SJSA1 (cell line): ENCODE results near the gene CSTF1. TPM values are rescaled to one million over a fixed set of nuclear protein-coding genes. Genes with fewer than 3 reads are reported as not detected.

Source experiments
- DNase-seq, 2 experiments: peaks; one replicate each; pipeline ENCODE4 v3.0.0-alpha.2; 2015 to 2020; ENCODE audit warnings: low spot score in 2 of 2, low read depth in 1 of 2
- H3K27ac ChIP-seq: fragments of 250-450 bp; sonication (Bioruptor Pico); 2 replicates; pipeline ENCODE4 v1.5.1; 2020; ENCODE audit warnings: mild to moderate bottlenecking, moderate library complexity
- H3K27me3 ChIP-seq: fragments of 250-450 bp; sonication (Bioruptor Pico); replicated peaks from 2 replicates; pipeline ENCODE4 v1.5.1; 2020; ENCODE audit warnings: mild to moderate bottlenecking, moderate library complexity
- H3K36me3 ChIP-seq: fragments of 250-450 bp; sonication (Bioruptor Pico); 2 replicates; pipeline ENCODE4 v1.5.1; 2020; ENCODE audit warnings: mild to moderate bottlenecking
- H3K4me1 ChIP-seq: fragments of 250-450 bp; sonication (Bioruptor Pico); replicated peaks from 2 replicates; pipeline ENCODE4 v1.6.1; 2021; ENCODE audit warnings: mild to moderate bottlenecking
- H3K4me3 ChIP-seq: fragments of 250-450 bp; sonication (Bioruptor Pico); 2 replicates; pipeline ENCODE4 v1.5.1; 2020; ENCODE audit warnings: mild to moderate bottlenecking
- H3K9me3 ChIP-seq: fragments of 250-450 bp; sonication (Bioruptor Pico); replicated peaks from 2 replicates; pipeline ENCODE4 v1.5.1; 2020; ENCODE audit warnings: mild to moderate bottlenecking
- total RNA-seq: library from RNA; depleted of rRNA; stranded (reverse); fragments of >200 nt; shearing (Covaris generic); gene quantifications from 2 replicates; pipeline ENCODE4 v1.2.3, GENCODE V29; 2014; rRNA removed

Gene CSTF1
- total RNA-seq, result 36.4 and 37.8 TPM in 2 replicates

- H3K4me1 ChIP-seq, result peaks cover 17% of the 10 kb centered on the region
- H3K9me3 ChIP-seq, result no peaks in the 10 kb centered on the region
- H3K27ac ChIP-seq, result peak within 1 kb of the TSS; percentile 93
- H3K4me3 ChIP-seq, result peak within 1 kb of the TSS; percentile 65
- DNase-seq, result peak; percentile 98 to 99
- no peaks in the 10 kb centered on the region for H3K27me3 ChIP-seq
- H3K36me3 ChIP-seq, result peaks cover 73% of the 10 kb centered on the region
Measured at GRCh38 chr20:56392132-56392880, at the start of gene CSTF1, which contains the start of gene AURKA. TSS of gene CSTF1 (plus strand) at chr20:56392645. CDS start at chr20:56395553, 2,908 bp downstream. TSS of gene AURKA (minus strand) at chr20:56392215. CDS start at chr20:56388197, 4,018 bp downstream.

- no peaks in the 10 kb centered on the region for H3K36me3 ChIP-seq
- H3K27ac ChIP-seq, result no peak overlapping the region
- no peak for DNase-seq
- H3K4me1 ChIP-seq, result no peaks in the 10 kb centered on the region
- no peaks in the 10 kb centered on the region for H3K9me3 ChIP-seq
- no peak overlapping the region for H3K4me3 ChIP-seq
- H3K27me3 ChIP-seq, result no peaks in the 10 kb centered on the region
Measured at GRCh38 chr20:56342783-56343182, 49.7 kb upstream of the CSTF1 start.

- DNase-seq, result peak in 1 of 2 experiments; percentile 50
- Histone ChIP-seq H3K27ac (no peak overlapping the region), H3K4me1 (no peaks in the 10 kb centered on the region), H3K9me3 (no peaks in the 10 kb centered on the region), H3K4me3 (no peak overlapping the region), H3K27me3 (no peaks in the 10 kb centered on the region), H3K36me3 (no peaks in the 10 kb centered on the region)
Measured at GRCh38 chr20:56343861-56344381, 48.5 kb upstream of the CSTF1 start.

- H3K9me3 ChIP-seq, result no peaks in the 10 kb centered on the region; the same call in 1 of the 2 replicates
- no peak overlapping the region for H3K27ac ChIP-seq
- no peaks in the 10 kb centered on the region for H3K36me3 ChIP-seq
- DNase-seq, result no peak
- no peaks in the 10 kb centered on the region for H3K27me3 ChIP-seq
- H3K4me3 ChIP-seq, result no peak overlapping the region
- H3K4me1 ChIP-seq, result no peaks in the 10 kb centered on the region
Measured at GRCh38 chr20:56345911-56346310, 46.5 kb upstream of the CSTF1 start.

- Histone ChIP-seq H3K9me3 (no peaks in the 10 kb centered on the region; the same call in 1 of the 2 replicates), H3K27ac (no peak overlapping the region), H3K4me1 (no peaks in the 10 kb centered on the region), H3K4me3 (no peak overlapping the region), H3K27me3 (no peaks in the 10 kb centered on the region), H3K36me3 (no peaks in the 10 kb centered on the region)
- DNase-seq, result no peak
Measured at GRCh38 chr20:56347628-56348304, 44.7 kb upstream of the CSTF1 start.

- H3K27me3 ChIP-seq, result no peaks in the 10 kb centered on the region
- no peaks in the 10 kb centered on the region; the same call in 1 of the 2 replicates for H3K9me3 ChIP-seq
- H3K36me3 ChIP-seq, result no peaks in the 10 kb centered on the region
- H3K4me3 ChIP-seq, result no peak overlapping the region
- H3K27ac ChIP-seq, result no peak overlapping the region
- no peaks in the 10 kb centered on the region for H3K4me1 ChIP-seq
- DNase-seq, result no peak
Measured at GRCh38 chr20:56348305-56348693, 44.1 kb upstream of the CSTF1 start.

GRCh38 chr20:56348746-56349145 lies 43.7 kb upstream of the CSTF1 start:
- DNase-seq, result no peak

GRCh38 chr20:56350842-56351241 lies 41.6 kb upstream of the CSTF1 start:
- Histone ChIP-seq H3K4me1 (no peaks in the 10 kb centered on the region), H3K9me3 (no peaks in the 10 kb centered on the region; the same call in 1 of the 2 replicates), H3K4me3 (no peak overlapping the region), H3K27me3 (no peaks in the 10 kb centered on the region; the same call in 1 of the 2 replicates), H3K27ac (no peak overlapping the region), H3K36me3 (no peaks in the 10 kb centered on the region)
- DNase-seq, result no peak

More at GRCh38 chr20:56348746-56349145, 43.7 kb upstream of the CSTF1 start:
- no peak overlapping the region for H3K27ac ChIP-seq
- no peak overlapping the region for H3K4me3 ChIP-seq
- no peaks in the 10 kb centered on the region; the same call in 1 of the 2 replicates for H3K9me3 ChIP-seq
- H3K4me1 ChIP-seq, result no peaks in the 10 kb centered on the region
- no peaks in the 10 kb centered on the region for H3K27me3 ChIP-seq
- H3K36me3 ChIP-seq, result no peaks in the 10 kb centered on the region

GRCh38 chr20:56352345-56353055 lies 39.9 kb upstream of the CSTF1 start:
- no peak overlapping the region for H3K27ac ChIP-seq
- no peak for DNase-seq
- H3K9me3 ChIP-seq, result no peaks in the 10 kb centered on the region; the same call in 1 of the 2 replicates
- no peaks in the 10 kb centered on the region for H3K4me1 ChIP-seq
- no peak overlapping the region for H3K4me3 ChIP-seq
- no peaks in the 10 kb centered on the region; the same call in 1 of the 2 replicates for H3K27me3 ChIP-seq
- no peaks in the 10 kb centered on the region for H3K36me3 ChIP-seq

GRCh38 chr20:56353356-56353755 lies 39.1 kb upstream of the CSTF1 start:
- H3K27ac ChIP-seq, result no peak overlapping the region
- no peaks in the 10 kb centered on the region; the same call in 1 of the 2 replicates for H3K9me3 ChIP-seq
- no peak overlapping the region for H3K4me3 ChIP-seq
- no peak for DNase-seq
- no peaks in the 10 kb centered on the region for H3K36me3 ChIP-seq
- peaks cover 2% of the 10 kb centered on the region for H3K4me1 ChIP-seq
- no peaks in the 10 kb centered on the region; the same call in 1 of the 2 replicates for H3K27me3 ChIP-seq

GRCh38 chr20:56358070-56358469 lies 34.4 kb upstream of the CSTF1 start:
- H3K27ac ChIP-seq, result no peak overlapping the region
- peaks cover 16% of the 10 kb centered on the region for H3K4me1 ChIP-seq
- H3K9me3 ChIP-seq, result no peaks in the 10 kb centered on the region
- DNase-seq, result no peak
- H3K4me3 ChIP-seq, result no peak overlapping the region; the same call in 1 of the 2 replicates
- no peaks in the 10 kb centered on the region; the same call in 1 of the 2 replicates for H3K27me3 ChIP-seq
- H3K36me3 ChIP-seq, result peaks cover 7% of the 10 kb centered on the region; the same call in 1 of the 2 replicates

- DNase-seq, result peak; percentile 70 to 86
- H3K36me3 ChIP-seq, result peaks cover 7% of the 10 kb centered on the region; the same call in 1 of the 2 replicates
- H3K9me3 ChIP-seq, result no peaks in the 10 kb centered on the region
- peak within 1 kb of the TSS; percentile 13; the same call in 1 of the 2 replicates for H3K27ac ChIP-seq
- no peaks in the 10 kb centered on the region; the same call in 1 of the 2 replicates for H3K27me3 ChIP-seq
- H3K4me1 ChIP-seq, result peaks cover 16% of the 10 kb centered on the region
- H3K4me3 ChIP-seq, result peak within 1 kb of the TSS; percentile 77
Measured at GRCh38 chr20:56358600-56359211, 33.7 kb upstream of the CSTF1 start, which contains the start of gene FAM210B. TSS of gene FAM210B (plus strand) at chr20:56358974. CDS start at chr20:56359006, 32 bp downstream.
